H9 (cell line): ENCODE results near the gene NID1. TPM values are rescaled to one million over a fixed set of nuclear protein-coding genes. Genes with fewer than 3 reads are reported as not detected.

Experiments
- DNase-seq: peaks from one replicate; pipeline ENCODE4 v3.0.0-alpha.2; 2017
- H2AFZ ChIP-seq: one replicate; pipeline ENCODE4 v1.6.1; 2013; ENCODE audit warnings: mild to moderate bottlenecking, low read length, control low read depth, moderate library complexity
- H2AK5ac ChIP-seq: 2 replicates; pipeline ENCODE4 v1.6.1; 2013; ENCODE audit warnings: low read length, control low read depth, mixed read lengths; ENCODE audit not compliant: insufficient read length
- H2BK120ac ChIP-seq: one replicate; pipeline ENCODE4 v1.6.1; 2013; ENCODE audit warnings: low read depth, mild to moderate bottlenecking, low read length, control low read depth, inconsistent platforms; ENCODE audit not compliant: poor library complexity, severe bottlenecking
- H2BK12ac ChIP-seq: 2 replicates; pipeline ENCODE4 v1.6.1; 2013; ENCODE audit warnings: low read length, control low read depth, mixed read lengths, low read depth; ENCODE audit not compliant: insufficient read length
- H2BK15ac ChIP-seq: 2 replicates; pipeline ENCODE4 v1.6.1; 2013; ENCODE audit warnings: low read depth, low read length, control low read depth
- H2BK20ac ChIP-seq: one replicate; pipeline ENCODE4 v1.6.1; 2013; ENCODE audit warnings: low read depth, mild to moderate bottlenecking, low read length, control low read depth, inconsistent platforms; ENCODE audit not compliant: poor library complexity, severe bottlenecking
- H2BK5ac ChIP-seq: 2 replicates; pipeline ENCODE4 v1.6.1; 2013; ENCODE audit warnings: low read length, control low read depth, mixed read lengths; ENCODE audit not compliant: insufficient read length
- H3K14ac ChIP-seq: 2 replicates; pipeline ENCODE4 v1.6.1; 2013; ENCODE audit warnings: low read length, control low read depth; ENCODE audit not compliant: insufficient read depth
- H3K18ac ChIP-seq: 2 replicates; pipeline ENCODE4 v1.6.1; 2013; ENCODE audit warnings: low read depth, mild to moderate bottlenecking, mixed read lengths, low read length, control low read depth; ENCODE audit not compliant: insufficient read length
- H3K23ac ChIP-seq: 2 replicates; pipeline ENCODE4 v1.6.1; 2013; ENCODE audit warnings: low read length, control low read depth, mixed read lengths, low read depth; ENCODE audit not compliant: insufficient read length
- H3K23me2 ChIP-seq: 2 replicates; pipeline ENCODE4 v1.6.1; 2013; ENCODE audit warnings: low read depth, mild to moderate bottlenecking, mixed read lengths, low read length, control low read depth; ENCODE audit not compliant: insufficient read length, poor library complexity, severe bottlenecking
- H3K27ac ChIP-seq: 2 replicates; pipeline ENCODE4 v1.5.1; 2013; ENCODE audit warnings: low read length, control low read depth, mixed read lengths, low read depth; ENCODE audit not compliant: insufficient read length
- H3K27me3 ChIP-seq: 2 replicates; pipeline ENCODE4 v1.6.1; 2013; ENCODE audit warnings: low read length, control low read depth, inconsistent platforms; ENCODE audit not compliant: insufficient read depth
- H3K4ac ChIP-seq: 2 replicates; pipeline ENCODE4 v1.6.1; 2013; ENCODE audit warnings: low read depth, mild to moderate bottlenecking, control low read depth, inconsistent platforms, low read length, moderate library complexity
- H3K4me1 ChIP-seq: 2 replicates; pipeline ENCODE4 v1.6.1; 2013; ENCODE audit warnings: low read length, control low read depth, inconsistent platforms; ENCODE audit not compliant: insufficient read depth
- H3K4me2 ChIP-seq: 2 replicates; pipeline ENCODE4 v1.6.1; 2013; ENCODE audit warnings: low read length, control low read depth, mixed read lengths; ENCODE audit not compliant: insufficient read length, insufficient read depth
- H3K56ac ChIP-seq: 2 replicates; pipeline ENCODE4 v1.6.1; 2013; ENCODE audit warnings: low read depth, mild to moderate bottlenecking, mixed read lengths, low read length, control low read depth; ENCODE audit not compliant: insufficient read length
- H3K79me1 ChIP-seq: 2 replicates; pipeline ENCODE4 v1.6.1; 2013; ENCODE audit warnings: low read depth, mild to moderate bottlenecking, moderate library complexity, low read length, control low read depth, inconsistent platforms; ENCODE audit not compliant: insufficient read depth, poor library complexity, severe bottlenecking
- H3K79me2 ChIP-seq: 2 replicates; pipeline ENCODE4 v1.6.1; 2013; ENCODE audit warnings: low read length, control low read depth, inconsistent platforms; ENCODE audit not compliant: insufficient read depth
- H3K9ac ChIP-seq: 2 replicates; pipeline ENCODE4 v1.6.1; 2013; ENCODE audit warnings: low read length, control low read depth, mixed read lengths; ENCODE audit not compliant: insufficient read length; ENCODE audit errors: extremely low read depth
- H3K9me3 ChIP-seq: one replicate; pipeline ENCODE4 v1.6.1; 2013; ENCODE audit warnings: low read depth, low read length, inconsistent platforms; ENCODE audit not compliant: control insufficient read depth
- H3T11ph ChIP-seq: one replicate; pipeline ENCODE4 v1.6.1; 2013; ENCODE audit warnings: mild to moderate bottlenecking, low read length, control low read depth, inconsistent platforms
- H4K20me1 ChIP-seq: one replicate; pipeline ENCODE4 v1.6.1; 2013; ENCODE audit not compliant: control insufficient read depth, insufficient read length, insufficient read depth
- H4K5ac ChIP-seq: 2 replicates; pipeline ENCODE4 v1.6.1; 2013; ENCODE audit warnings: low read depth, mild to moderate bottlenecking, mixed read lengths, low read length, control low read depth; ENCODE audit not compliant: insufficient read length
- H4K8ac ChIP-seq: replicated peaks from 2 replicates; pipeline ENCODE4 v1.6.1; 2013; ENCODE audit warnings: low read length, control low read depth, mixed read lengths, low read depth; ENCODE audit not compliant: insufficient read length
- H4K91ac ChIP-seq: 2 replicates; pipeline ENCODE4 v1.6.1; 2013; ENCODE audit warnings: low read depth, mild to moderate bottlenecking, moderate library complexity, mixed read lengths, low read length, control low read depth; ENCODE audit not compliant: insufficient read length
- H3K27ac Mint-ChIP-seq, 3 experiments: 2 replicates in 2 of 3; 3 replicates in 1 of 3; pipeline ENCODE4 v1.8.0; 2020 to 2021; ENCODE audit warnings: mixed read lengths in 3 of 3, mild to moderate bottlenecking in 1 of 3, moderate library complexity in 1 of 3
- H3K27me3 Mint-ChIP-seq: 2 replicates; pipeline ENCODE4 v1.8.0; 2021; ENCODE audit warnings: low read depth, mild to moderate bottlenecking, moderate library complexity, mixed read lengths
- H3K36me3 Mint-ChIP-seq, 3 experiments: 2 replicates in 2 of 3; 3 replicates in 1 of 3; pipeline ENCODE4 v1.8.0; 2020 to 2021; ENCODE audit warnings: low read depth in 3 of 3, mixed read lengths in 3 of 3; ENCODE audit not compliant: insufficient read depth in 1 of 3
- H3K4me1 Mint-ChIP-seq, 2 experiments: 2 replicates each; pipeline ENCODE4 v1.8.0; 2020; ENCODE audit warnings: mixed read lengths in 2 of 2
- H3K4me3 Mint-ChIP-seq, 2 experiments: 2 replicates in 1 of 2; 3 replicates in 1 of 2; pipeline ENCODE4 v1.8.0; 2020 to 2021; ENCODE audit warnings: mild to moderate bottlenecking in 2 of 2, mixed read lengths in 2 of 2, moderate library complexity in 1 of 2
- H3K9me3 Mint-ChIP-seq, 2 experiments: 2 replicates in 1 of 2; 3 replicates in 1 of 2; pipeline ENCODE4 v1.8.0; 2020; ENCODE audit warnings: mild to moderate bottlenecking in 2 of 2, mixed read lengths in 2 of 2, moderate library complexity in 1 of 2
- CTCF ChIP-seq: fragments of 200-600 bp; sonication (generic); conservative IDR thresholded peaks from 3 replicates; pipeline ENCODE4 v1.8.0; 2021; ENCODE audit warnings: antibody characterized with exemption, mild to moderate bottlenecking
- WGBS: extraction: QIAGEN DNeasy Blood & Tissue Kit; methylation state at CpG from one replicate; pipeline ENCODE4 v1.1.7; 2013; ENCODE audit warnings: missing lambda C conversion rate, low lambda C conversion rate, mixed read lengths; ENCODE audit not compliant: insufficient read length; ENCODE audit errors: extremely low coverage; 5-methylcytosine and 5-hydroxymethylcytosine counted together
- total RNA-seq: library from RNA; stranded (reverse); gene quantifications from 2 replicates; pipeline ENCODE4 v1.2.1, GENCODE V29; 2021

The NID1 gene
- total RNA-seq, 1 experiment from 2014 or later, result 28.5 TPM

- WGBS, result no CpG with 5 or more reads among the region's 12 CpGs
- no peak for DNase-seq
- H3K27me3 ChIP-seq, result peaks cover 5% of the 10 kb centered on the region; the same call in 1 of the 2 replicates
- no peak overlapping the region for H3K4me3 Mint-ChIP-seq
- H2BK15ac ChIP-seq, result no peak overlapping the region
- no peak overlapping the region for H3K4ac ChIP-seq
- no peak overlapping the region for H2BK5ac ChIP-seq
- H3K79me1 ChIP-seq, result no peaks in the 10 kb centered on the region
- no peaks in the 10 kb centered on the region for H4K20me1 ChIP-seq
- H4K8ac ChIP-seq, result no peak overlapping the region
- no peak overlapping the region for H3K27ac Mint-ChIP-seq
- H3K36me3 Mint-ChIP-seq, result peaks cover 0 to 3% (median 3%) of the 10 kb centered on the region in 3 experiments; a peak in 2 of 7 replicates
- H3K9me3 Mint-ChIP-seq, result peaks cover 8 to 9% of the 10 kb centered on the region in 2 experiments; a peak in 4 of 5 replicates
- H3K4me1 Mint-ChIP-seq, result peaks cover 8 to 17% of the 10 kb centered on the region in 2 experiments
- H3K14ac ChIP-seq, result no peak overlapping the region
- H2BK120ac ChIP-seq, result no peak overlapping the region
- H3K27me3 Mint-ChIP-seq, result peaks cover 39% of the 10 kb centered on the region
- H3T11ph ChIP-seq, result no peak overlapping the region
- H2AFZ ChIP-seq, result no peak overlapping the region
- no peak overlapping the region for H3K56ac ChIP-seq
- H4K91ac ChIP-seq, result no peak overlapping the region
- no peaks in the 10 kb centered on the region for H3K9me3 ChIP-seq
- no peak overlapping the region for H2BK12ac ChIP-seq
- no peak overlapping the region for H3K4me2 ChIP-seq
- no peak overlapping the region for H2BK20ac ChIP-seq
- 0 out of 2 replicates have a peak, but pooled peaks cover 3% of the 10 kb centered on the region for H3K4me1 ChIP-seq
- no peak overlapping the region for H3K9ac ChIP-seq
- no peak overlapping the region for H3K23ac ChIP-seq
- peaks cover 9% of the 10 kb centered on the region for H3K23me2 ChIP-seq
- no peak overlapping the region for H4K5ac ChIP-seq
- no peak for TF ChIP-seq CTCF
- H3K27ac ChIP-seq, result no peak overlapping the region
- no peak overlapping the region for H2AK5ac ChIP-seq
- no peaks in the 10 kb centered on the region for H3K79me2 ChIP-seq
- H3K18ac ChIP-seq, result no peak overlapping the region
Measured at GRCh38 chr1:236067854-236068454, 3.1 kb upstream of the NID1 start.
